Astrocyte (in vitro differentiated cells and primary cell): Measurements from ENCODE around the gene C20orf144. TPM values are rescaled to one million over a fixed set of nuclear protein-coding genes. Genes with fewer than 3 reads are reported as not detected.

Experiments used
- DNase-seq: peaks from one replicate; pipeline ENCODE4 v3.0.0-alpha.2; 2010; ENCODE audit warnings: low read depth
- FAIRE-seq: peaks from 2 replicates; lab custom pipeline; 2011; peaks lifted over from hg19 to GRCh38; lab: Jason Lieb, UNC
- H2AFZ ChIP-seq: 2 replicates; pipeline ENCODE4 v1.6.0; 2012; ENCODE audit warnings: low read depth, low read length, inconsistent platforms
- H3K27ac ChIP-seq: 2 replicates; pipeline ENCODE4 v1.5.1; 2011; ENCODE audit warnings: low read depth, low read length, inconsistent platforms
- H3K27me3 ChIP-seq: 2 replicates; pipeline ENCODE4 v1.6.0; 2011; ENCODE audit warnings: low read length, inconsistent platforms; ENCODE audit not compliant: insufficient read depth
- H3K36me3 ChIP-seq: 2 replicates; pipeline ENCODE4 v1.5.1; 2011; ENCODE audit warnings: low read length, inconsistent platforms; ENCODE audit not compliant: insufficient read depth
- H3K4me1 ChIP-seq: 2 replicates; pipeline ENCODE4 v1.5.1; 2011; ENCODE audit warnings: low read length, inconsistent platforms; ENCODE audit not compliant: insufficient read depth
- H3K4me2 ChIP-seq: 2 replicates; pipeline ENCODE4 v1.6.0; 2012; ENCODE audit warnings: low read length, inconsistent platforms
- H3K4me3 ChIP-seq: 2 replicates; pipeline ENCODE4 v1.5.1; 2011; ENCODE audit warnings: low read depth, mild to moderate bottlenecking, low read length, inconsistent platforms; ENCODE audit not compliant: insufficient read depth
- H3K79me2 ChIP-seq: 2 replicates; pipeline ENCODE4 v1.6.0; 2012; ENCODE audit warnings: mild to moderate bottlenecking, low read length, inconsistent platforms; ENCODE audit not compliant: insufficient read depth
- H3K9ac ChIP-seq: 2 replicates; pipeline ENCODE4 v1.6.0; 2012; ENCODE audit warnings: mild to moderate bottlenecking, low read length, inconsistent platforms
- H3K9me3 ChIP-seq: 2 replicates; pipeline ENCODE4 v1.5.1; 2012; ENCODE audit warnings: low read depth, mild to moderate bottlenecking, low read length, inconsistent platforms; ENCODE audit not compliant: insufficient read depth
- H4K20me1 ChIP-seq: 2 replicates; pipeline ENCODE4 v1.6.0; 2012; ENCODE audit warnings: low read length, inconsistent platforms; ENCODE audit not compliant: insufficient read depth
- H3K27ac Mint-ChIP-seq: one replicate; pipeline ENCODE4 v1.8.0; 2021; ENCODE audit warnings: mild to moderate bottlenecking, mixed read lengths; ENCODE audit not compliant: unreplicated experiment
- H3K27me3 Mint-ChIP-seq: one replicate; pipeline ENCODE4 v1.8.0; 2021; ENCODE audit warnings: low read depth, mixed read lengths; ENCODE audit not compliant: unreplicated experiment
- H3K36me3 Mint-ChIP-seq: one replicate; pipeline ENCODE4 v1.8.0; 2021; ENCODE audit warnings: low read depth, mixed read lengths; ENCODE audit not compliant: unreplicated experiment
- H3K4me1 Mint-ChIP-seq: one replicate; pipeline ENCODE4 v1.8.0; 2021; ENCODE audit warnings: low read depth, mixed read lengths; ENCODE audit not compliant: unreplicated experiment
- H3K4me3 Mint-ChIP-seq: one replicate; pipeline ENCODE4 v1.8.0; 2021; ENCODE audit warnings: mild to moderate bottlenecking, moderate library complexity, mixed read lengths; ENCODE audit not compliant: unreplicated experiment
- H3K9me3 Mint-ChIP-seq: one replicate; pipeline ENCODE4 v1.8.0; 2021; ENCODE audit warnings: mild to moderate bottlenecking, mixed read lengths; ENCODE audit not compliant: unreplicated experiment
- EZH2 ChIP-seq: IDR thresholded peaks from 2 replicates; pipeline ENCODE4 v1.6.1; 2012; ENCODE audit warnings: mild to moderate bottlenecking, low read length, inconsistent platforms; ENCODE audit not compliant: insufficient read depth
- total RNA-seq: library from RNA; stranded (reverse); gene quantifications from 2 replicates; pipeline ENCODE4 v1.2.1, GENCODE V29; 2021
- TF ChIP-seq, protein P1 (sequence below): IDR thresholded peaks from 2 replicates; pipeline ENCODE4 v1.5.1; 2011; ENCODE audit warnings: low read depth, mild to moderate bottlenecking, inconsistent platforms, low read length, moderate library complexity; ENCODE audit not compliant: insufficient read depth

Gene C20orf144
- total RNA-seq, 1 donor from 2014 or later, result 0.16 TPM

DNA sequence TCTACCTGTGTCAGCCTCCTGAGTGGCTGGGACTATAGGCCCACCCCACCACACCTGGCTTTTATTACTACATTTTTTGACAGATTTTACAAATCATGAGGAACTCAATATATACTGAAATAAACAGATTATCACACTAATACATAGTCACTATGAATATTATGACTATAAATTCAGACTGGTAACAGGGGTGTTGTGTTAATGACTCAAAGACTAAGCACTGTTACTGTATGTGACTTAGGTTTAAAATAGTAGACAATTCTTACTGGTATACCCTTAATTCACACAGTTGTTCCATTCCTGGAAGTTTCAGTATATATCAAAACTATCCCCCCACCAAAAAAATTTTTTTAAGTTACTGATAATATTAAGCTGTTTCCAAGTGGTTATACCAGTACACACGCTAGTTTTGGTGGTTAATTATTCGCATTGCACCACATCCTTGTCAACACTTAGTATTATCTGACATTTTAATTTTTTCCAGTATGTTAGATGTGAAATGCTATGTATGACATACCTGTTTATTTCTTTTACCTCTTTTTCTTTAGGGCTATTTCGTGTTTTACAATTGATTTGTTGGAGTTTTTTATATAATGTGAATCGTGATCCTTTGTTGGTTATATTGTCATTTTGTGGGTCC lies 34.4 kb upstream of the C20orf144 start:
- Histone ChIP-seq H3K4me2 (no peak overlapping the region), H3K4me1 (no peaks in the 10 kb centered on the region), H4K20me1 (no peaks in the 10 kb centered on the region), H3K9ac (no peak overlapping the region), H2AFZ (no peak overlapping the region), H3K27me3 (no peaks in the 10 kb centered on the region), H3K27ac (no peak overlapping the region), H3K36me3 (peaks cover 5% of the 10 kb centered on the region), H3K4me3 (no peak overlapping the region), H3K9me3 (no peaks in the 10 kb centered on the region), H3K79me2 (no peaks in the 10 kb centered on the region)
- no peak for FAIRE-seq
- Mint-ChIP-seq H3K27ac (no peak overlapping the region), H3K36me3 (peaks cover 40% of the 10 kb centered on the region), H3K4me1 (peaks cover 7% of the 10 kb centered on the region), H3K9me3 (no peaks in the 10 kb centered on the region), H3K4me3 (no peak overlapping the region), H3K27me3 (no peaks in the 10 kb centered on the region)
- DNase-seq, result no peak
- no peak for TF ChIP-seq EZH2
- TF ChIP-seq, protein P1, sequence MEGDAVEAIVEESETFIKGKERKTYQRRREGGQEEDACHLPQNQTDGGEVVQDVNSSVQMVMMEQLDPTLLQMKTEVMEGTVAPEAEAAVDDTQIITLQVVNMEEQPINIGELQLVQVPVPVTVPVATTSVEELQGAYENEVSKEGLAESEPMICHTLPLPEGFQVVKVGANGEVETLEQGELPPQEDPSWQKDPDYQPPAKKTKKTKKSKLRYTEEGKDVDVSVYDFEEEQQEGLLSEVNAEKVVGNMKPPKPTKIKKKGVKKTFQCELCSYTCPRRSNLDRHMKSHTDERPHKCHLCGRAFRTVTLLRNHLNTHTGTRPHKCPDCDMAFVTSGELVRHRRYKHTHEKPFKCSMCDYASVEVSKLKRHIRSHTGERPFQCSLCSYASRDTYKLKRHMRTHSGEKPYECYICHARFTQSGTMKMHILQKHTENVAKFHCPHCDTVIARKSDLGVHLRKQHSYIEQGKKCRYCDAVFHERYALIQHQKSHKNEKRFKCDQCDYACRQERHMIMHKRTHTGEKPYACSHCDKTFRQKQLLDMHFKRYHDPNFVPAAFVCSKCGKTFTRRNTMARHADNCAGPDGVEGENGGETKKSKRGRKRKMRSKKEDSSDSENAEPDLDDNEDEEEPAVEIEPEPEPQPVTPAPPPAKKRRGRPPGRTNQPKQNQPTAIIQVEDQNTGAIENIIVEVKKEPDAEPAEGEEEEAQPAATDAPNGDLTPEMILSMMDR, result no peak

DNA sequence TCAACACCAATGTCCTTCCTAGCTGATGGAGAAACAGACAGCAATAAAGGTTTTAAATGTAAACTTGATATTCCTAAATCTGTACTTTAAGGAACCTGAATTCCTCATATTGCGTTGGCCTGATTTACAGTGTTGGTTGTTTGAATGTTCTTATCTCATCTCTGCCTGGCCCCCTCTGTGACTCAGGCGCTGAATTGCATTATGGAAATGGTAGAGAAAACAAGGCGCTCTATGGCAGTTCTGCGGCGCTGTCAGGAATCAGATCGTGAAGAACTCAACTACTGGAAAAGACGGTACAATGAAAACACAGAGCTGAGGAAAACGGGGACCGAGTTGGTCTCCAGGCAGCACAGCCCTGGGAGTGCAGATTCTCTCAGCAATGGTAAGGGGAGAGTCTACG lies 32.6 kb upstream of the C20orf144 start:
- H3K27ac Mint-ChIP-seq, result no peak overlapping the region
- H3K36me3 Mint-ChIP-seq, result peaks cover 32% of the 10 kb centered on the region
- Histone ChIP-seq H3K79me2 (no peaks in the 10 kb centered on the region), H3K4me3 (no peak overlapping the region), H3K9me3 (no peaks in the 10 kb centered on the region), H3K4me1 (no peaks in the 10 kb centered on the region), H3K4me2 (no peak overlapping the region), H3K27ac (no peak overlapping the region), H2AFZ (no peak overlapping the region), H4K20me1 (no peaks in the 10 kb centered on the region), H3K9ac (no peak overlapping the region), H3K27me3 (no peaks in the 10 kb centered on the region), H3K36me3 (peaks cover 5% of the 10 kb centered on the region)
- TF ChIP-seq, protein P1, result no peak
- DNase-seq, result no peak
- FAIRE-seq, result no peak
- no peak overlapping the region for H3K4me3 Mint-ChIP-seq
- peaks cover 5% of the 10 kb centered on the region for H3K4me1 Mint-ChIP-seq
- no peaks in the 10 kb centered on the region for H3K27me3 Mint-ChIP-seq
- no peaks in the 10 kb centered on the region for H3K9me3 Mint-ChIP-seq

DNA sequence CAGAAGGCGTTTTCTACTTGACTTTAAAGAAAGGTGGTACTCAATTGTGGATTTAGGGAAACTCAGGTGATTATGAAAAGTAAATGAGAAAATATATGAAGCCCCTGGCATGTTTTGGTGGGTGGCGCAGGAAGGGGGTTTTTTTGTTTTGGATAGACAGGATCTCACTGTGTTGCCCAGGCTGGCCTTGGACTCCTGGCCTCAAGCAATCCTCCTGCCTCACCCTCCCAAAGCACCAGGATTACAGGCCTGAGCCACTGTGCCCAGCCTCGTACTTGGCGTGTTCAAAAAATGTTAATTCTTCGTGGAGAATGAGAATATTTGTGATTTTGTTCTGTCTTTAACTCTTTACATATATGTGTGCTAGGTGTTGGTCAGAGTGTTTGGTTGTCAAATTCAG lies 32.1 kb upstream of the C20orf144 start:
- Mint-ChIP-seq H3K9me3 (no peaks in the 10 kb centered on the region), H3K4me3 (no peak overlapping the region), H3K36me3 (peaks cover 29% of the 10 kb centered on the region), H3K27ac (no peak overlapping the region), H3K27me3 (no peaks in the 10 kb centered on the region), H3K4me1 (peaks cover 5% of the 10 kb centered on the region)
- Histone ChIP-seq H3K36me3 (peaks cover 5% of the 10 kb centered on the region), H3K27ac (no peak overlapping the region), H3K4me1 (no peaks in the 10 kb centered on the region), H2AFZ (no peak overlapping the region), H3K9me3 (no peaks in the 10 kb centered on the region), H4K20me1 (no peaks in the 10 kb centered on the region), H3K27me3 (no peaks in the 10 kb centered on the region), H3K9ac (no peak overlapping the region), H3K79me2 (no peaks in the 10 kb centered on the region), H3K4me2 (no peak overlapping the region), H3K4me3 (no peak overlapping the region)
- TF ChIP-seq EZH2, result no peak
- TF ChIP-seq, protein P1, result no peak
- DNase-seq (no peak), FAIRE-seq (no peak)
